A549 (cell line): Measurements from ENCODE around the gene ANKRD33B. TPM values are rescaled to one million over a fixed set of nuclear protein-coding genes. Genes with fewer than 3 reads are reported as not detected.

Source experiments
- ATAC-seq, 2 experiments: fragments of 200-7000 bp in 1 of 2; fragments of >200 bp in 1 of 2; cut with Nextera tagmentation in 1 of 2; cut with Tn5 transposase in 1 of 2; 3 replicates each; pipeline versions ENCODE4 v1.8.0 to v1.9.1; 2018 to 2020; ENCODE audit warnings: mild to moderate bottlenecking in 1 of 2, moderate library complexity in 1 of 2
- CTCF ChIA-PET: fragments of 300-600 bp; sonication (Branson Sonifier 250); formaldehyde crosslinking; extraction: SDS; loops from one replicate; lab custom pipeline; 2021; ENCODE audit warnings: antibody characterized with exemption, inconsistent platforms; lab: Yijun Ruan, JAX
- POLR2A ChIA-PET: fragments of 350-600 bp; formaldehyde crosslinking; extraction: SDS; loops from one replicate; lab custom pipeline; 2021; ENCODE audit warnings: antibody characterized with exemption, inconsistent platforms; lab: Yijun Ruan, JAX
- DNase-seq, 2 experiments: peaks; one replicate each; pipeline versions ENCODE4 v3.0.0 to v3.0.0-alpha.2; 2011 to 2016; ENCODE audit warnings: low read depth in 1 of 2, low spot score in 1 of 2
- FAIRE-seq: peaks from 2 replicates; lab custom pipeline; 2011; peaks lifted over from hg19 to GRCh38; lab: Jason Lieb, UNC
- H3K27ac ChIP-seq, 2 experiments: fragments of >200 bp; sonication (Bioruptor Twin); formaldehyde crosslinking; 3 replicates each; pipeline ENCODE4 v1.5.1; 2016 to 2017
- H3K4me1 ChIP-seq: fragments of >200 bp; sonication (Bioruptor Twin); formaldehyde crosslinking; 3 replicates; pipeline ENCODE4 v1.6.1; 2016
- H3K4me2 ChIP-seq: fragments of >200 bp; sonication (Bioruptor Twin); formaldehyde crosslinking; 3 replicates; pipeline ENCODE4 v1.6.1; 2016
- H3K4me3 ChIP-seq: fragments of >200 bp; sonication (Bioruptor Twin); formaldehyde crosslinking; 3 replicates; pipeline ENCODE4 v1.5.1; 2016
- H3K9me3 ChIP-seq: fragments of >200 bp; sonication (Bioruptor Twin); formaldehyde crosslinking; 3 replicates; pipeline ENCODE4 v1.6.1; 2016
- CBX2 ChIP-seq: fragments of 200-600 bp; sonication (generic); IDR thresholded peaks from 2 replicates; pipeline ENCODE4 v1.6.1; 2016; ENCODE audit warnings: low read depth, mild to moderate bottlenecking, borderline replicate concordance
- CHD2 ChIP-seq: fragments of 150-350 bp; IDR thresholded peaks from 2 replicates; pipeline ENCODE4 v1.6.1; 2014; ENCODE audit warnings: low read length; ENCODE audit not compliant: partially characterized antibody
- CHD4 ChIP-seq: fragments of 200-600 bp; sonication (generic); IDR thresholded peaks from 2 replicates; pipeline ENCODE4 v1.6.1; 2016; ENCODE audit warnings: antibody characterized with exemption, mild to moderate bottlenecking, borderline replicate concordance
- ELK1 ChIP-seq: fragments of 150-350 bp; IDR thresholded peaks from 2 replicates; pipeline ENCODE4 v1.6.1; 2014; ENCODE audit warnings: low read depth, mild to moderate bottlenecking, low read length
- EP300 ChIP-seq, 2 experiments: fragments of >200 bp; sonication (Bioruptor Twin); formaldehyde crosslinking; IDR thresholded peaks; 2 replicates in 1 of 2; 3 replicates in 1 of 2; pipeline ENCODE4 v1.6.1; 2016 to 2017
- FOSL2 ChIP-seq, 2 experiments: fragments of 450-650 bp in 1 of 2; fragments of >200 bp in 1 of 2; sonication (Bioruptor Twin) in 1 of 2; formaldehyde crosslinking; IDR thresholded peaks; 2 replicates each; pipeline versions ENCODE4 v1.5.0 to v1.6.1; 2016 to 2020; ENCODE audit warnings: mild to moderate bottlenecking in 1 of 2, moderate library complexity in 1 of 2
- HDAC2 ChIP-seq: fragments of 200-600 bp; sonication (generic); IDR thresholded peaks from 2 replicates; pipeline ENCODE4 v1.6.1; 2016
- HEYL ChIP-seq: fragments of 250-450 bp; sonication (Bioruptor Pico); IDR thresholded peaks from 2 replicates; pipeline ENCODE4 v1.8.0; 2021; ENCODE audit warnings: mild to moderate bottlenecking, moderate library complexity
- HMGXB4 ChIP-seq: fragments of 250-450 bp; sonication (Bioruptor Pico); IDR thresholded peaks from 2 replicates; pipeline ENCODE4 v1.5.0; 2021; ENCODE audit warnings: mild to moderate bottlenecking, moderate library complexity, borderline replicate concordance
- JUN ChIP-seq, 2 experiments: fragments of >200 bp; sonication (Bioruptor Twin); formaldehyde crosslinking; IDR thresholded peaks; 2 replicates in 1 of 2; 3 replicates in 1 of 2; pipeline ENCODE4 v1.6.1; 2016 to 2017
- KDM1A ChIP-seq: fragments of 200-600 bp; sonication (generic); IDR thresholded peaks from 2 replicates; pipeline ENCODE4 v1.6.1; 2016; ENCODE audit warnings: low read depth, mild to moderate bottlenecking
- MAFK ChIP-seq: fragments of 450-650 bp; IDR thresholded peaks from 2 replicates; pipeline ENCODE4 v1.6.1; 2014; ENCODE audit not compliant: partially characterized antibody
- MAX ChIP-seq: IDR thresholded peaks from 2 replicates; pipeline ENCODE4 v1.6.1; 2012
- MAZ ChIP-seq: fragments of 150-350 bp; IDR thresholded peaks from 2 replicates; pipeline ENCODE4 v1.6.1; 2014; ENCODE audit warnings: antibody characterized with exemption, low read depth, low read length, borderline replicate concordance
- NFE2L2 ChIP-seq: fragments of 150-350 bp; conservative IDR thresholded peaks from 2 replicates; pipeline ENCODE4 v1.6.1; 2014; ENCODE audit warnings: low read length
- NPAS2 ChIP-seq: fragments of 250-450 bp; sonication (Bioruptor Pico); IDR thresholded peaks from 2 replicates; pipeline ENCODE4 v1.8.0; 2022; ENCODE audit warnings: mild to moderate bottlenecking, moderate library complexity, borderline replicate concordance
- POLR2A ChIP-seq: IDR thresholded peaks from 2 replicates; pipeline ENCODE4 v1.6.1; 2012; ENCODE audit warnings: mild to moderate bottlenecking, low read length
- RAD21 ChIP-seq, 2 experiments: fragments of >200 bp in 1 of 2; sonication (Bioruptor Twin) in 1 of 2; formaldehyde crosslinking in 1 of 2; IDR thresholded peaks in 1 of 2; conservative IDR thresholded peaks in 1 of 2; 2 replicates in 1 of 2; 3 replicates in 1 of 2; pipeline ENCODE4 v1.6.1; 2012 to 2018; ENCODE audit warnings: inconsistent platforms in 1 of 2
- RNF2 ChIP-seq: fragments of 200-600 bp; sonication (generic); IDR thresholded peaks from 2 replicates; pipeline ENCODE4 v1.6.1; 2016; ENCODE audit warnings: low read depth, mild to moderate bottlenecking, antibody characterized with exemption, moderate library complexity, borderline replicate concordance
- SREBF2 ChIP-seq: fragments of 450-650 bp; IDR thresholded peaks from 2 replicates; pipeline ENCODE4 v1.6.1; 2014; ENCODE audit warnings: mild to moderate bottlenecking, moderate library complexity
- TP53 ChIP-seq: fragments of 250-450 bp; sonication (Bioruptor Pico); IDR thresholded peaks from 2 replicates; pipeline ENCODE4 v1.5.0; 2021; ENCODE audit warnings: mild to moderate bottlenecking, moderate library complexity
- USF2 ChIP-seq: fragments of 450-650 bp; IDR thresholded peaks from 2 replicates; pipeline ENCODE4 v1.6.1; 2014; ENCODE audit warnings: antibody characterized with exemption
- ZC3H11A ChIP-seq: fragments of 450-650 bp; IDR thresholded peaks from 2 replicates; pipeline ENCODE4 v1.6.1; 2014; ENCODE audit warnings: antibody characterized with exemption, mild to moderate bottlenecking
- WGBS: methylation state at CpG from one replicate; pipeline ENCODE4 v1.1.6; 2017; ENCODE audit errors: missing lambda C conversion rate; 5-methylcytosine and 5-hydroxymethylcytosine counted together
- polyA plus RNA-seq, 4 experiments: library from polyadenylated mRNA; depleted of rRNA in 3 of 4; stranded (reverse); fragments of >200 nt; fragmentation: RNase III in 1 of 4; extraction: RNeasy Plus Mini Kit Qiagen cat#74134 plus additional on column Dnase treatment in 1 of 4; gene quantifications; 2 replicates in 3 of 4; 3 replicates in 1 of 4; pipeline ENCODE4 v1.2.3, GENCODE V29; 2011 to 2017

Gene ANKRD33B
- polyA plus RNA-seq, 2 of the 4 experiments (the other 2 are of a cell fraction) = 4.0 to 6.9 TPM

GRCh38 chr5:10537624-10538023, 26.2 kb upstream of the ANKRD33B start (continued):
- TF ChIP-seq HDAC2 (no peak), KDM1A (no peak), MAZ (no peak), TP53 (no peak), USF2 (no peak), HMGXB4 (CRISPR knock-in tag) (no peak)

GRCh38 chr5:10538103-10538788, 25.6 kb upstream of the ANKRD33B start:
- H3K4me1 ChIP-seq = 0 out of 3 replicates have a peak, but pooled peaks cover 3% of the 10 kb centered on the region
- FAIRE-seq = no peak
- ATAC-seq = peak in 1 of 2 experiments; percentile 18; a peak in 3 of 6 replicates
- TF ChIP-seq NFE2L2 (no peak), EP300 (IDR thresholded peaks at IDR 0.05) (no peak), CHD2 (no peak), CHD4 (no peak), TP53 (no peak), CBX2 (no peak), RNF2 (no peak), ELK1 (no peak), HEYL (CRISPR knock-in tag) (no peak), JUN (IDR thresholded peaks at IDR 0.05) (no peak), ZC3H11A (no peak), MAX (no peak)
- no peak overlapping the region for H3K4me3 ChIP-seq
- H3K9me3 ChIP-seq = no peaks in the 10 kb centered on the region
- ChIA-PET CTCF (no interaction called here), POLR2A (no interaction called here)
- WGBS = 90% methylated on average over 14 of the region's 14 CpGs
- no peak overlapping the region for H3K4me2 ChIP-seq
- H3K27ac ChIP-seq = peak overlapping the region in 1 of 2 experiments; percentile 51; a peak in 2 of 6 replicates
- DNase-seq = no peak

- H3K9me3 ChIP-seq = no peaks in the 10 kb centered on the region
- no peak for TF ChIP-seq HEYL (CRISPR knock-in tag)
- no peak for TF ChIP-seq SREBF2
- no peak for TF ChIP-seq NPAS2 (CRISPR knock-in tag)
- TF ChIP-seq RAD21 (conservative IDR thresholded peaks at IDR 0.05 in 1 of 2, IDR thresholded peaks at IDR 0.05 in 1 of 2) = no peak
- no peak for TF ChIP-seq MAFK
- no peak for TF ChIP-seq FOSL2 (IDR thresholded peaks at IDR 0.05)
- no peak for TF ChIP-seq FOSL2 (CRISPR knock-in tag; IDR thresholded peaks at IDR 0.05)
- no peak for TF ChIP-seq TP53
- TF ChIP-seq NFE2L2 = no peak
- TF ChIP-seq ELK1 = no peak
- TF ChIP-seq MAX = no peak
- no peak for TF ChIP-seq POLR2A
- TF ChIP-seq USF2 = no peak
- no peak overlapping the region for H3K4me3 ChIP-seq
- FAIRE-seq (no peak), DNase-seq (no peak), ATAC-seq (no peak)
- 0 out of 3 replicates have a peak, but pooled peaks cover 3% of the 10 kb centered on the region for H3K4me1 ChIP-seq
- H3K4me2 ChIP-seq = no peak overlapping the region
- POLR2A ChIA-PET = no interaction called here
- peak overlapping the region in 1 of 2 experiments; percentile 41; a peak in 2 of 6 replicates for H3K27ac ChIP-seq
- WGBS = 90% methylated on average over 19 of the region's 19 CpGs
- CTCF ChIA-PET = interaction anchor here (0.9 to 1.4 kb wide), 3 partner anchors 10 to 81 kb away, joined by 3 to 5 read pairs (median 3); no protein-coding TSS in a partner anchor
Measured at GRCh38 chr5:10538789-10539686, 24.8 kb upstream of the ANKRD33B start.
